Superior temporal gyrus (tissue), 1 donor: ENCODE results near the gene PDK4.
A peak's percentile ranks its signal among the peaks of the same experiment; 100 is the strongest.

Experiments used
- DNase-seq: peaks from one replicate; pipeline ENCODE4 v3.0.0-alpha.2; 2016; ENCODE audit errors: extremely low spot score

Gene PDK4

GRCh38 chr7:95596198-95597063 is at the start of gene PDK4:
TSS of gene PDK4 (minus strand) at chr7:95596516. CDS start at chr7:95596293, 223 bp downstream.
- peak; percentile 95 for DNase-seq

- peak; percentile 51 for DNase-seq
These were observed 45.9 kb upstream of the PDK4 start for GRCh38 chr7:95642173-95642572.

DNA sequence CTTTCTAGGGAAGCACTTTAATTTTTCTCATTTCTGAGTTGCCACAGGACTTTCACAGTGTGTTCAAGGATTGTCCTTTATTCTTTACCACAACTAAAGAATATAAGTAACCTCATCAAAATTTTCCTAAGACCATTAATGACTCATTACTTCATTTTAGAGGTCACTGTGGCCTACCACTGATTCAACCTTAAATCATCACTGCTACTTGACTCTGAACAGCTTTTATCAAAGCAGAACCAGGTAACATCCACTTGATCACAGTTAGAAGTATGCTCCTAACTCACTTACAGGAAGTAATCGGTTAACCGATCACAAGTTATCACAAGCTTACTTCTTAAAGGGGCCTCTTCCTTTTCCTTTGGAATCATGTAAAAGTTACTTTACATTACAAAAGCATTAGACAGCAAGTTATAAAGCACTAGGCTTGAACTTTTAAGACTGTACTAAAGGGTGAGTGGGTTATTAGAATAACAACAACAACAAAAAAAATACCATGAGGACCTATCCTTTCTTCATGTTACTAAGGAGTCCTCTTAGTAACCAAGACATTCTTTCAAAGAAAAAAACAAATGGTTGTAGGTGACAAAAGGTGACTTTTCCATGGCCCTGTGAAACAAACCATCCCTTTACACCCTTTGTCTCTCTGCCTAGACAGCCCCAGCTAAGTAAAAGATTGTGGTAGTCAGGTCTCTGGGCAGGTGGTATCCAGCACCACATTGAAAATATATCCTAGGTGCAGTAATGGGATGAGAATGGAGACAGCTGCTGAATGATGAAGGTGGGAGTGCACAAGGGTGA is 40.0 kb upstream of the PDK4 start:
- no peak for DNase-seq

DNA sequence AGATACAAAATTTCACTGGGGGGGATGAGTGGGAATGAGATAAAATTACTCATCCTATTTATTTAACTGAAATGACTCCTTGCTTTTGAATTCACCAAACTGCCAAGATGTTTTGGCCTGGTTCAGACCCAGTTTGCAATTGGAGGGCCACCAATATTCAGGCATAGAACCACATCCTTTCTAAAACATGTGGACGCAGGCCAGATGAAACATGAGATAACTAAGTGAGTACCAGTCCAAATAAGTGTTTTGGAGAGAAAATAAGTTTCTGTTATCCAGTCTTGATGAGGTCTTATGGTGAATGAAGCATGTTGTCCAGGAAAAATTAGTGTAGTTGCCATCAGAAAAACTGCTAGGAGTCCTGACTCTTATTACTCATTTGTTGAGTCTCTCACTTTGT is 36.3 kb upstream of the PDK4 start:
- DNase-seq = no peak

GRCh38 chr7:95631527-95631926 is 35.2 kb upstream of the PDK4 start:
- no peak for DNase-seq

GRCh38 chr7:95630702-95631458 is 34.6 kb upstream of the PDK4 start:
- DNase-seq = no peak

DNA sequence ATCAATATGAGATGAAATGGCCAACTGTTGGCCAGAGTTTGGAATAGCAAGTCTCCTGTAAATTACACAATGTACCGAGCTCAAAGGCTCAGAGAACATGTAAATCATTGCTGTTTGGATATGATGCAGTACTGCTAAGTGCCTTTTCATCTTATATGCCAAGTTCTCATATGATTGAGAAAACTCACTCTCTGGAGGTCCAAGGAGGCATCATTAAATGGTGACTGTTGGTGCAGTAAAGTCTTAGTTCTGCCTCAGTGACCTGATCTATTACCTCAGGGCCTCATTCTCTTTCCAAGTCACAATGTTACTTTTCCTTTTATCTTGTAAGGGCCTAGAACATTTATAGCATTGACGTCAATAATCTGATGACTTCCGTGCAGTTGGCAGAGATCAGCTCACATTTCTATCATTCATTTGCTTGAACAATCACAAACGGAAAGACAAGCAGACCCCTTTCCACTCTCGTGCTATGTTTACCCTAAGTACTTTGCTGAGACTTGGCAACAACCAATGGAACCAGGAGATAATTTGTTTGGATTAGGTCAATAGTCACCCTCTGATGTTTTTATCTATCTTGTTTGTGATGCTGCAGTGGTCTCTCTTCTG is 32.6 kb upstream of the PDK4 start:
- no peak for DNase-seq

DNA sequence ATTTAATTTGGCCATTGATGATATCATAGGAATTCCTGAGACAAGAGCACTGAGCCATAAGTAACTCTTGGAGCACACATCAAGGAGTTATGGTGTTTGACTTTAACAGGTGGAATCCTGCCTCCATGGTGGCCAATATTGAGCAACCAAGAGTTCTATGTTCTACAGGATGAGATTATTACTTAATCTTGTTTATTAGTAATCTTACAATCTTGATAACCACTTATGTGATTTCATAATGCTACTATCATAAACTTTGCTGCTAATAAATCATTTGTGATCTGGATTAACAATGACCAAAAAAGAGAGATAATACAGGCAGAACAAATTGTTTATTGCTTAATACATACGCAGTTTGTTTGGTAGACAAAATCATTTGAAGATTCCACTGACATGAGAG is 27.5 kb upstream of the PDK4 start:
- DNase-seq = no peak

GRCh38 chr7:95622859-95623258 is 26.5 kb upstream of the PDK4 start:
- no peak for DNase-seq

GRCh38 chr7:95622001-95622549 is 25.8 kb upstream of the PDK4 start:
- DNase-seq = no peak

GRCh38 chr7:95621404-95621803 is 25.1 kb upstream of the PDK4 start:
- no peak for DNase-seq

DNA sequence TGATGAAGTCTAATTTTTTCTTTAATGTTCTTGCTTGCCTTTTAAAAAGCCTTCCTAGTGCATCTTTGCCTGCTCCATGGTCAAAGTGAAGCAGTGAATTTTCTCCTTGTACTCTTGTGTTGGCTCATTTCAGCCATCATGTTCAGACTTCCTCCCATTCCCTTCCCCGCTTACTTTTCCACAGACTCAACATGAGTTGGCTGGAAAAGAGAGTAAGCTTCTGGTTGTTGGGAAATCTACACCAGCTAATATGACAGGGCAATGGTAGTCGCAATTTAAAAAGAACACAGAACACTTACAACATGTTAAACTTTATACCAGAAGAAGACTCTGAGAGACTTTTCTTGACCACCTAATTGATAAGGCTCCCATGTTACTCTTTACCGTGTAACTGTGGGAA is 24.3 kb upstream of the PDK4 start:
- DNase-seq = no peak

DNA sequence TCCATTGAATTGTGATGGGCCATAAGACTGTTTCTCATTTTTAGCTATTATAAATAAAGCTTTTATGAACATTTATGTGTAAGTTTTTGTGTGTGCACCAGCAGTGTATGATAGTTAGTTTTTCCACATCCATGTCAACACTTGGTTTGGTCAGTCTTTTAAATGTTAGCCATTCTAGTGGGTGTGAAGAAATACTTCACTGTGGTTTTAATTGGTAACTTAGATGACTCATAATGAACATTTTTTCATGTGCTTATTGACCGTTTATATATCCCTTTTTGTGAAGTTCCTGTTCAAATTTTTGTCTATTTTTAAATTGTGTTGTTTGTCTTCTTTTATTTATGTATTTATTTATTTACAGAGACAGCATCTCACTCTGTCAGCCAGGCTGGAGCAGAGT is 23.6 kb upstream of the PDK4 start:
- no peak for DNase-seq

- DNase-seq = no peak
These were observed 23.2 kb upstream of the PDK4 start for GRCh38 chr7:95619517-95619916.

DNA sequence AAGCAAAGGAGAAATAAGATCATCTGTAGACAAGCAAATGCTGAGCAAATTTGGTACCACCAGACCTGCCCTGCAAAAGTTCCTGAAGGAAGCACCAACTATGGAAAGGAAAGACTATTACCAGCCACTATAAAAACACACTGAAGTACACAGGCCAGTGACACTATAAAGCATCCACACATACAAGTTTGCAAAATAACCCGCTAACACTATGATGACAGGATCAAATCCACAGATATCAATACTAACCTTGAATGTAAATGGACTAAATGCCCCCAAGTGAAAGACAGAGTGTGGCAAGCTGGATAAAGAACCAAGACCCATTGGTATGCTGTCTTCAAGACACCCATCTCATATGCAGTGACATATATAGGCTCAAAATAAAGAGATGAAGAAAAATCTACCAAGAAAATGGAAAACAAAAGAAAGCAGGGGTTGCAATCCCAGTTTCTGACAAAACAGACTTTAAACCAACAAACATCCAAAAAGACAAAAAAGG is 18.2 kb upstream of the PDK4 start:
- DNase-seq = no peak

GRCh38 chr7:95611224-95611623 is 14.9 kb upstream of the PDK4 start:
- no peak for DNase-seq

GRCh38 chr7:95609277-95609971 is 13.1 kb upstream of the PDK4 start:
- DNase-seq = peak; percentile 71

DNA sequence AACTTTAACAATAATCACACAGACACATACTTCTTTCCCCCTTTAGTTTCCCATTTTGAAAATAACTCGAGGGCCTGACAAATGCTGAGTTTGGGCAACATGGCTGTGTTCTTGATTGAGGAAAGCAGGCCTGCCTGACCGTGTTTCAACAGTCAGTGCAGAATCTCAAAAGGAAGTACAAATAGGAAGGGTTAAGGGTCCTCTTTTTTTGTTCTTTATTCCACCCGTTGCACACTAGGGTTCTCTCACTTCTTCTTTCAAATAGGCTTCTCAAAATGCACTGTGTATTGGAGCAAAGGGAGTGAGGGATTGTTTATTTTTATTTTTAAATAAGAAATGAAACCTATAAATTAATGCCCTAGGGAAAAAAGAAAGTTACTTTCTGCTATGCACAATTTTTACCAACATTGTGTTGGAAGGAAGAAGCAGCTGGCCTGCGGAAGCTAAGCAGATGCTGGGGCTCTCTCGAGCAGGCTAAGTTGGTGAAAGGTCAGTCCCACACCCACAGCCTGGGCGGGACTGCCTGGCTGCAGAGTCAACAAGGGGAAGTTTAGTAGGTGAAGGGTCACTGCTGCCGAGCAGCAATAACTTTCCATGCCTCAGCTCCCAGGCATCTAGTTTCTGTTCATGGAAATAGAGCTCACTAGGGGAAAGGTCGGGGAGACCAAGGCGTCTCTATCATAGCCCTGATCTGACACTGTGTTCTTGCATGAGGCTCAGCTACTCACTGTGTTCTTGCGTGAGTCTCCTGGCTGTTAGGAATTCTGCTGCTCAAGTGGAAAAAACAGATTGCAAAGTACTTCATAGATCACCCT is 12.2 kb upstream of the PDK4 start:
- peak; percentile 74 for DNase-seq

DNA sequence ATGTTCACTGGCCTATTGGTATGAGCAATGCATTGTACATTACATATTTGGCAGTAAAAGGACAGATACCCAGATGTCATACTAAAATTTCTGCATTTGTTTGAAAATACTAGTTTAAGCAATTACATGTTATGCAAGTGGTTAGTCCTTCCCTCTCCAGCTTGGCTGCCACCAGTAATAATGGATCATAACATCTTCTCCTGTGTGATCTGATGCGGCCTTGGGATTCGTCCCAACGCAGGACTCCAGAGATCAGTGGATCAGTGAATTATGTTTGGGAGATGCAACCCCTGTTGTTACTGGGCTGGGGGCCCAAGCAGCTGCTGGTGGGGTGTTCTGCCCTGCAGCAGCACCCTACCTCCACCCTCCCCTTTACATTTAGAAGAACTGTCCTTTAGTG is 11.2 kb upstream of the PDK4 start:
- no peak for DNase-seq

GRCh38 chr7:95605275-95605674 is 9.0 kb upstream of the PDK4 start:
- no peak for DNase-seq
